Esophagus squamous epithelium (tissue), 5 donors: ENCODE results near the gene CITED4. TPM values are rescaled to one million over a fixed set of nuclear protein-coding genes. Genes with fewer than 3 reads are reported as not detected.

Experiments used
- DNase-seq: peaks from one replicate; lab custom pipeline; 2025; lab: John Stamatoyannopoulos, UW
- H3K27ac ChIP-seq, 4 donors: fragments of 200-600 bp; sonication (generic); one replicate each; pipeline ENCODE4 v1.5.1; 2016 to 2019; ENCODE audit warnings: mild to moderate bottlenecking in 1 of 4
- H3K27me3 ChIP-seq, 4 donors: fragments of 200-600 bp; sonication (generic); 1 replicate in 3 of 4; 2 replicates in 1 of 4; pipeline versions ENCODE4 v1.5.1 to v1.6.0; 2017 to 2021; ENCODE audit warnings: antibody characterized with exemption in 1 of 4
- H3K36me3 ChIP-seq, 3 donors: fragments of 200-600 bp; sonication (generic); one replicate each; pipeline ENCODE4 v1.5.1; 2016 to 2019
- H3K4me1 ChIP-seq, 3 donors: fragments of 200-600 bp; sonication (generic); one replicate each; pipeline ENCODE4 v1.5.1; 2017 to 2019
- H3K4me3 ChIP-seq, 4 donors: fragments of 200-600 bp; sonication (generic); 1 replicate in 3 of 4; 2 replicates in 1 of 4; pipeline ENCODE4 v1.5.1; 2016 to 2019; ENCODE audit warnings: mild to moderate bottlenecking in 2 of 4, moderate library complexity in 1 of 4
- H3K9me3 ChIP-seq, 3 donors: fragments of 200-600 bp; sonication (generic); one replicate each; pipeline ENCODE4 v1.5.1; 2016 to 2019
- POLR2A ChIP-seq, 4 donors: fragments of 450-650 bp; IDR thresholded peaks; one replicate each; pipeline ENCODE4 v1.6.1; 2017; ENCODE audit warnings: antibody characterized with exemption in 4 of 4, mild to moderate bottlenecking in 4 of 4, moderate library complexity in 3 of 4
- WGBS, 2 donors: methylation state at CpG; one replicate each; pipeline ENCODE4 v1.1.5; 2018; 5-methylcytosine and 5-hydroxymethylcytosine counted together
- intact Hi-C: fragments of 100-400 bp; cut with DNase I; formaldehyde crosslinking; loops from one replicate; pipeline ENCODE4 v1.15.0; 2022
- total RNA-seq, 4 donors: library from RNA; depleted of rRNA; stranded (reverse); fragments of >200 nt; gene quantifications; one replicate each; pipeline ENCODE4 v1.1.0, GENCODE V29; 2016
- TF ChIP-seq, protein P1 (sequence below), 6 experiments: fragments of 450-650 bp in 4 of 6; fragments of 200-600 bp in 2 of 6; sonication (generic) in 2 of 6; IDR thresholded peaks; one replicate each; pipeline ENCODE4 v1.5.1; 2016 to 2019; ENCODE audit warnings: antibody characterized with exemption in 6 of 6, mild to moderate bottlenecking in 4 of 6, moderate library complexity in 4 of 6
- donor health status: DM: yes; HTN: yes; CAD: no.

CITED4 gene
- total RNA-seq, 4 donors from 2014 or later: 12.2 to 40.6 (median 22.1) TPM

DNA sequence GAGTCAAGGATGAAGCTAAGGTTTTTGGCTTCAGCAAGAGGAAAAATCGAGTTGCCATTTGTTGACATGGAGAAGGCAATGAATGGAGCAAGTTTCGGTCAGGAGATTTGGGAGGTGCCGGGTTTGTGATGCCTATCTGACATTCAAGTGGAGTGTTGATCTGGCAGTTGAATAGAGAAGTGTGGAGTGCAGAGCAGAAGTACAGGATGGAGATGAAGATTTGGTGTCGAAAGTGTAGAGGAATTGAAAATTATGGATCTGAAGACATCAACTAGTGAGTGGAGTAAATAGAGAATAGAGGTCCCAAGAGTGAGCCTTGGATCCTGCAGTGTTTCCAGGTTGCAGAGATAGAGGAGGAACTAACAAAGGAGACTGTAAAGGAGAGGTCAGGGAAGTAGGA, 25.9 kb downstream of the CITED4 start:
- intact Hi-C loops: no loop called here
- Histone ChIP-seq H3K4me3 (no peak overlapping the region), H3K4me1 (no peaks in the 10 kb centered on the region), H3K27me3 (peaks cover 0 to 4% (median 0%) of the 10 kb centered on the region in 4 donors), H3K36me3 (no peaks in the 10 kb centered on the region), H3K9me3 (no peaks in the 10 kb centered on the region), H3K27ac (no peak overlapping the region)
- TF ChIP-seq POLR2A (IDR thresholded peaks at IDR 0.05): no peak
- TF ChIP-seq, protein P1, sequence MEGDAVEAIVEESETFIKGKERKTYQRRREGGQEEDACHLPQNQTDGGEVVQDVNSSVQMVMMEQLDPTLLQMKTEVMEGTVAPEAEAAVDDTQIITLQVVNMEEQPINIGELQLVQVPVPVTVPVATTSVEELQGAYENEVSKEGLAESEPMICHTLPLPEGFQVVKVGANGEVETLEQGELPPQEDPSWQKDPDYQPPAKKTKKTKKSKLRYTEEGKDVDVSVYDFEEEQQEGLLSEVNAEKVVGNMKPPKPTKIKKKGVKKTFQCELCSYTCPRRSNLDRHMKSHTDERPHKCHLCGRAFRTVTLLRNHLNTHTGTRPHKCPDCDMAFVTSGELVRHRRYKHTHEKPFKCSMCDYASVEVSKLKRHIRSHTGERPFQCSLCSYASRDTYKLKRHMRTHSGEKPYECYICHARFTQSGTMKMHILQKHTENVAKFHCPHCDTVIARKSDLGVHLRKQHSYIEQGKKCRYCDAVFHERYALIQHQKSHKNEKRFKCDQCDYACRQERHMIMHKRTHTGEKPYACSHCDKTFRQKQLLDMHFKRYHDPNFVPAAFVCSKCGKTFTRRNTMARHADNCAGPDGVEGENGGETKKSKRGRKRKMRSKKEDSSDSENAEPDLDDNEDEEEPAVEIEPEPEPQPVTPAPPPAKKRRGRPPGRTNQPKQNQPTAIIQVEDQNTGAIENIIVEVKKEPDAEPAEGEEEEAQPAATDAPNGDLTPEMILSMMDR (IDR thresholded peaks at IDR 0.05): no peak
- DNase-seq: no peak
- 73 to 80% methylated on average over 4 of the region's 4 CpGs for WGBS, 2 donors

DNA sequence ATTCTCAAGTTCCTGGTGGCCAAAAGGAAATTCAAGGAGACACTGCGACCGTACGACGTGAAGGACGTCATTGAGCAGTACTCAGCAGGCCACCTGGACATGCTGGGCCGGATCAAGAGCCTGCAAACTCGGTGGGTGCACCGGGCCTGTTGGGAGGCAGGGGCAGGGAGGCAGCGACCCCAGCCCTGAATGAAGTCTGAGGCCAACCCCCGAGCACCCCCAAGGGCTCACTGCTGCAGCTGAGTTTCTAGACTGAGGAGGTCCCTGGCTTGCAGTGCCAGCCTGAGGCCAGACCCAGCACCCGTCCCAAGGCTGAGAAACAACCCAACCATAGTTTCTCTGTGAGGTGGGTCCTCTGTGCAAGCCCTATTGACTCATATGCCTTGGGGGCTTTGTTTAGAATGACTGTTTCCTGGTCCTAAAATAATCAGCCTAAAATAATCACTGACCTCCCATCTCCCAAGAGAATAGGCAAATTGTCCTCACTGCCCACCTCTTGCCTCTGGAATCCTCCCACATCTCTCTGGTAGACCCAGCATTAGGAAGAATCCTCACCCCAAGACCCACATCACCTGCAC, 27.1 kb downstream of the CITED4 start:
- Histone ChIP-seq H3K27me3 (peaks cover 0 to 4% (median 0%) of the 10 kb centered on the region in 4 donors), H3K9me3 (no peaks in the 10 kb centered on the region), H3K4me1 (no peaks in the 10 kb centered on the region), H3K27ac (no peak overlapping the region), H3K36me3 (no peaks in the 10 kb centered on the region), H3K4me3 (no peak overlapping the region)
- no peak for DNase-seq
- WGBS, 2 donors: 78% methylated on average over 6 of the region's 11 CpGs; no CpG with 5 or more reads in 1 of the 2 donors
- TF ChIP-seq, protein P1 (IDR thresholded peaks at IDR 0.05): no peak
- no peak for TF ChIP-seq POLR2A (IDR thresholded peaks at IDR 0.05)
- intact Hi-C loops: no loop called here

DNA sequence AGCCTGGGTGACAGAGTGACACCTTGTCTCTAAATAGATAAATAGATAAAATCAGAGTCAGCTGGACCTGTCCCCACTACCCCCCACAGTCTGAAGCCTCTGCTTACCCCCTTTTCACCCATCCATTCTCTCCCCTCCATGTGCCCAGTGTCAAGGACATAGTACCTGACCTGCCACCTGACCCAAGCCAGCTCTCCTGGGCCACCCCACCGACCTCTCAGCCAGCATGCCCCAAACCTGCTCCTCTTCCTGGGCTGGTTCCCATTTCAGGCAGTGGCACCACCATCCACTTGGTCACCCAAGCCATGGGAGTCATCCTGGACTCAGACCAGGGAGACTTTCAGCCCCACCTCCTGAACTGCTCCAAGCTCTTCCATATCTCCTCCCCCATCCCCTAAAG, 28.2 kb downstream of the CITED4 start:
- Histone ChIP-seq H3K9me3 (no peaks in the 10 kb centered on the region), H3K4me3 (no peak overlapping the region), H3K36me3 (no peaks in the 10 kb centered on the region), H3K27ac (no peak overlapping the region), H3K27me3 (peaks cover 0 to 4% (median 0%) of the 10 kb centered on the region in 4 donors), H3K4me1 (no peaks in the 10 kb centered on the region)
- TF ChIP-seq POLR2A (IDR thresholded peaks at IDR 0.05): no peak
- TF ChIP-seq, protein P1 (IDR thresholded peaks at IDR 0.05): no peak
- DNase-seq: no peak
- WGBS, 2 donors: 70 to 83% methylated on average over 1 of the region's 1 CpG
- intact Hi-C loops: no loop called here

DNA sequence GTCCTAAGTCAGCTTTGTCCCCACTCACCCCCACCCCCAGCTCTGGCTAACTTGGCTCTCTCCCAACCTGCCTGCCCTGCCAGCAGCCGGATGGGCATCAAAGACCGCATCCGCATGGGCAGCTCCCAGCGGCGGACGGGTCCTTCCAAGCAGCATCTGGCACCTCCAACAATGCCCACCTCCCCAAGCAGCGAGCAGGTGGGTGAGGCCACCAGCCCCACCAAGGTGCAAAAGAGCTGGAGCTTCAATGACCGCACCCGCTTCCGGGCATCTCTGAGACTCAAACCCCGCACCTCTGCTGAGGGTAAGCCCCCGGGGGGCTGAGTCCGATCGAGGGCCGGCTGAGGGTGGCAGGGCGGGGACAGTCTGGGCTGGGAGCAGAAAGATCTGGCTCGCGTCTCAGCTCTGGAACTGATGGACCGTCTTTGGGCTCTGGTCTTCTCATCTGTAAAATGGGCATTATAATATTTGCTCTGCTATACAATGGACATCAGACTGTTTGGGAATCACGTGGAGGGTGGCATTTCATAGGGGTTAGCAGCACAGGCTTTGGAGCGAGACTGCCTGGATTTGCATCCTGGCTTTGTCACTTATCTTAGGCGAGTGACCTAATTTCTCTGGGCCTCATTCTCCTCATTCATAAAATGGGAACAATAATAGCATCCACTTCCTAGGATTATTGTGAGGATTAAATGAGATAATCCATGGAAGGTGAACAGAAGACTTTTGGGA, 31.0 kb downstream of the CITED4 start:
- TF ChIP-seq, protein P1 (IDR thresholded peaks at IDR 0.05): no peak
- Histone ChIP-seq H3K4me3 (no peak overlapping the region), H3K4me1 (no peaks in the 10 kb centered on the region), H3K9me3 (no peaks in the 10 kb centered on the region), H3K27me3 (no peaks in the 10 kb centered on the region), H3K27ac (no peak overlapping the region), H3K36me3 (no peaks in the 10 kb centered on the region)
- no peak for DNase-seq
- 90 to 94% methylated on average over 3 to 13 of the region's 22 CpGs for WGBS, 2 donors
- intact Hi-C loops: no loop called here

DNA sequence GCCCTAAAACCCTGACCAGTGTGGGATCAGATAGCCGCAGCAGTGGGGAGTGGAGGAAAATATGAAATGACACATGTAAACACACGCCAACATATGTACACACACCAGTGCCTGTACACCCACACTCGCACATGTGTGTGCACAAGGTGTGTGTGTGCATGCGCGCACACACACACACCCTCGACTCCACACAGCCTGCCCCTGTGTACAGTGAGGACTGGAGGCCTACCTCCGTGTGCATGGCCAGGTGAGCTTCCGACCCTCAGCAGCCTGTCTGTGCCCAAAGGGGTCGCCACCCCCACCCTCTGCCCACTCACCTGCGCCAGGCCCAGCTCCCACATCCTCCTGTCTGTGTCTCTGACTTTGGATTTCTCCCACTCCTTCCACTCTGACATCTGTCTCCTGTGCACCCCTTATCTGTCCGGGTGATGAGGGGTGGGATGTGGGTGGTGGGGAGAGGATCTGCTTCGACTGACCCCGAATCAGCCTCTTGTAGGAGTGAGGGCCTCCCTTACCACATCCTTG, 31.7 kb downstream of the CITED4 start:
- no peak overlapping the region for H3K4me3 ChIP-seq
- WGBS, 2 donors: 94 to 95% methylated on average over 11 to 12 of the region's 13 CpGs
- no peaks in the 10 kb centered on the region for H3K27me3 ChIP-seq
- no peak overlapping the region for H3K27ac ChIP-seq
- TF ChIP-seq, protein P1 (IDR thresholded peaks at IDR 0.05): no peak
- no peak for TF ChIP-seq POLR2A (IDR thresholded peaks at IDR 0.05)
- intact Hi-C loops: no loop called here
- H3K36me3 ChIP-seq: no peaks in the 10 kb centered on the region
- DNase-seq: no peak
- H3K9me3 ChIP-seq: no peaks in the 10 kb centered on the region
- H3K4me1 ChIP-seq: peaks cover 0 to 5% (median under 1%) of the 10 kb centered on the region in 3 donors
